ENCODE measurements around the gene USH1C. TPM values are rescaled to one million over a fixed set of nuclear protein-coding genes. Genes with fewer than 3 reads are reported as not detected.

The USH1C gene
- total and polyA plus RNA-seq, 2 of the 13 experiments (the other 11 are each of a cell fraction or from before 2014, with no cell fraction given), result not detected

- Histone ChIP-seq H2AFZ (ENCODE audit: low read length) (no peak overlapping the region), H3K27ac (ENCODE audit: extremely low read length, insufficient read depth, low read length) (no peak overlapping the region), H3K27me3 (ENCODE audit: control insufficient read depth in 1 of 2, insufficient read depth in 2 of 2, low read length in 2 of 2) (peaks cover 0 to 15% of the 10 kb centered on the region in 2 experiments; a peak in 4 of 5 replicates), H3K4me3 (replicated peaks in 1 of 3; ENCODE audit: insufficient read depth in 1 of 3, low read depth in 2 of 3, low read length in 3 of 3) (no peak overlapping the region), H3K9ac (ENCODE audit: insufficient read depth, low read depth, low read length) (no peak overlapping the region), H3K4me2 (ENCODE audit: low read depth, low read length) (no peak overlapping the region), H3K79me2 (ENCODE audit: insufficient read depth, low read length) (no peaks in the 10 kb centered on the region), H4K20me1 (ENCODE audit: insufficient read depth, low read length) (no peaks in the 10 kb centered on the region), H3K9me3 (ENCODE audit: low read length) (no peaks in the 10 kb centered on the region), H3K36me3 (replicated peaks in 1 of 2; ENCODE audit: control insufficient read depth in 1 of 2, insufficient read depth in 2 of 2, low read length in 2 of 2) (no peaks in the 10 kb centered on the region), H3K4me1 (ENCODE audit: insufficient read depth, low read length) (peaks cover under 1% of the 10 kb centered on the region)
- in situ Hi-C loops (cut with HindIII; ENCODE audit: extremely low pct_ligation_motif_present, low pct_unique_long_range_greater_than_20kb), result no loop called here
- no peak for TF ChIP-seq PAXIP1 (CRISPR knock-in tag; conservative IDR thresholded peaks at IDR 0.05)
- peak; percentile 53; the same call in 1 of the 2 replicates for TF ChIP-seq ZNF629 (CRISPR knock-in tag; conservative IDR thresholded peaks at IDR 0.05)
- ChIA-PET CTCF (ENCODE audit: low intra/inter-chr PET ratio, low total read pairs) (no interaction called here), POLR2A (no interaction called here)
- ATAC-seq (no peak), DNase-seq (ENCODE audit: low spot score) (no peak), FAIRE-seq (no peak)
- 3% methylated on average over 4 of the region's 4 CpGs for WGBS (ENCODE audit: low lambda C conversion rate)
- no TSS peak for BruUV-seq (replicated peaks)
- intact Hi-C loops (cut with micrococcal nuclease; ENCODE audit: unreplicated experiment), result no loop called here
Observed at GRCh38 chr11:17525570-17525969, 18.6 kb downstream of the USH1C start.

- H3K4me3 ChIP-seq (replicated peaks in 1 of 3; ENCODE audit: insufficient read depth in 1 of 3, low read depth in 2 of 3, low read length in 3 of 3), result no peak overlapping the region
- in situ Hi-C loops (cut with HindIII; ENCODE audit: extremely low pct_ligation_motif_present, low pct_unique_long_range_greater_than_20kb), result loop anchor here (25.0 kb wide), 1 partner anchor 287 kb away; no protein-coding TSS in a partner anchor
- H3K9ac ChIP-seq (ENCODE audit: insufficient read depth, low read depth, low read length), result no peak overlapping the region
- CTCF ChIA-PET (ENCODE audit: low intra/inter-chr PET ratio, low total read pairs), result no interaction called here
- H3K27me3 ChIP-seq (ENCODE audit: control insufficient read depth in 1 of 2, insufficient read depth in 2 of 2, low read length in 2 of 2), result peaks cover 0 to 3% of the 10 kb centered on the region in 2 experiments; a peak in 2 of 5 replicates
- FAIRE-seq (no peak), ATAC-seq (no peak), DNase-seq (ENCODE audit: low spot score) (no peak)
- no peaks in the 10 kb centered on the region for H3K79me2 ChIP-seq (ENCODE audit: insufficient read depth, low read length)
- H3K36me3 ChIP-seq (replicated peaks in 1 of 2; ENCODE audit: control insufficient read depth in 1 of 2, insufficient read depth in 2 of 2, low read length in 2 of 2), result no peaks in the 10 kb centered on the region
- H3K27ac ChIP-seq (ENCODE audit: extremely low read length, insufficient read depth, low read length), result no peak overlapping the region
- BruUV-seq (replicated peaks), result no TSS peak
- POLR2A ChIA-PET, result no interaction called here
- H3K4me1 ChIP-seq (ENCODE audit: insufficient read depth, low read length), result no peaks in the 10 kb centered on the region
- no peak overlapping the region for H2AFZ ChIP-seq (ENCODE audit: low read length)
- WGBS (ENCODE audit: low lambda C conversion rate), result 18% methylated on average over 3 of the region's 9 CpGs
- H4K20me1 ChIP-seq (ENCODE audit: insufficient read depth, low read length), result no peaks in the 10 kb centered on the region
- no peaks in the 10 kb centered on the region for H3K9me3 ChIP-seq (ENCODE audit: low read length)
- intact Hi-C loops (cut with micrococcal nuclease; ENCODE audit: unreplicated experiment), result no loop called here
- H3K4me2 ChIP-seq (ENCODE audit: low read depth, low read length), result no peak overlapping the region
- no peak for TF ChIP-seq ZNF512B (CRISPR knock-in tag; IDR thresholded peaks at IDR 0.05; ENCODE audit: borderline replicate concordance)
- TF ChIP-seq ZNF83 (CRISPR knock-in tag; IDR thresholded peaks at IDR 0.05; ENCODE audit: borderline replicate concordance), result no peak
- TF ChIP-seq MBD4 (IDR thresholded peaks at IDR 0.05; ENCODE audit: borderline replicate concordance, low read length), result no peak
- TF ChIP-seq ZNF773 (CRISPR knock-in tag; IDR thresholded peaks at IDR 0.05; ENCODE audit: borderline replicate concordance), result no peak
- no peak for TF ChIP-seq CERS6 (CRISPR knock-in tag; IDR thresholded peaks at IDR 0.05)
- TF ChIP-seq ZNF484 (CRISPR knock-in tag; IDR thresholded peaks at IDR 0.05; ENCODE audit: borderline replicate concordance, low read depth), result no peak
Observed at GRCh38 chr11:17524221-17524620, 20.0 kb downstream of the USH1C start.
